ENCODE measurements around the gene GDF7.

Gene GDF7

GRCh38 chr2:20728114-20728758, 61.3 kb downstream of the GDF7 start:
- no peak for TF ChIP-seq CTCF (IDR thresholded peaks at IDR 0.05; ENCODE audit: low read depth, low read length, missing control alignments)
- DNase-seq (ENCODE audit: low read depth), result no peak
- no peak overlapping the region for H3K4me3 ChIP-seq (ENCODE audit: low read depth, low read length)

Measured in GM12864 (cell line).